Measurements from ENCODE around the gene SPATA16.

DNA sequence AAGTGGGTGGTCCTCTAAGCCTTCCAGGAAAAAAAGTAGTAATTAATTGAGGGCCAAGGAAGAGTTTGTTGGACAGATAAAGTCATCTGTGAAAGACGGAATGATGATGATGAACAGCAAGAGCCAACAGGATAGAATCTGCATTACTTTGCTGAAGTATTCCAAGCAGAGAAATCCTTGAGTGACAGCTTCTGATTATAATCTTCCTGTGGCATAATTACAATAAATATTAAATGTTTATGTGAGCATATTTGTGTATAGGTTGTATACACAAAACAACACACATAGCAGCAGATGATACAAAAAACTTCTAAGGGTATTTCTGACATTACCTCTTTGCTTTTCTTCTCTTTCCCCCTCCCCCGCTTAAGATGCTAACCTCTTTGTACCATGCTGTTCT, 147.6 kb downstream of the SPATA16 start:
- no peak for TF ChIP-seq CTCF (IDR thresholded peaks at IDR 0.05)
- TF ChIP-seq EZH2 (IDR thresholded peaks at IDR 0.05; ENCODE audit: borderline replicate concordance, insufficient read depth, low read depth, low read length, poor library complexity, severe bottlenecking) = no peak

Data from B cell (primary cell).